Thyroid gland (tissue), 4 donors: Measurements from ENCODE around the gene SOST.

Source experiments
- CTCF ChIP-seq, 6 experiments: fragments of 200-600 bp in 3 of 6; fragments of 450-650 bp in 3 of 6; sonication (generic) in 3 of 6; IDR thresholded peaks; one replicate each; pipeline ENCODE4 v1.5.1; 2016 to 2019; ENCODE audit warnings: antibody characterized with exemption in 6 of 6, mild to moderate bottlenecking in 2 of 6, inconsistent platforms in 1 of 6, moderate library complexity in 1 of 6
- POLR2A ChIP-seq, 2 donors: fragments of 450-650 bp; IDR thresholded peaks; one replicate each; pipeline ENCODE4 v1.6.1; 2017; ENCODE audit warnings: antibody characterized with exemption in 2 of 2, mild to moderate bottlenecking in 2 of 2, moderate library complexity in 1 of 2

GRCh38 chr17:43769859-43770258, 11.3 kb upstream of the SOST start:
- TF ChIP-seq CTCF (IDR thresholded peaks at IDR 0.05), result no peak
- no peak for TF ChIP-seq POLR2A (IDR thresholded peaks at IDR 0.05)
